Measurements from ENCODE around the gene TBX2.

TBX2 gene

GRCh38 chr17:61403801-61404662 lies 4.4 kb downstream of the TBX2 start:
- no peak for DNase-seq

GRCh38 chr17:61404663-61404912 lies 4.9 kb downstream of the TBX2 start:
- DNase-seq = no peak

- no peak for DNase-seq
Observed at GRCh38 chr17:61404913-61405685, 5.5 kb downstream of the TBX2 start.

GRCh38 chr17:61405686-61406536 lies 6.3 kb downstream of the TBX2 start:
- DNase-seq = no peak

GRCh38 chr17:61406537-61406845 lies 6.8 kb downstream of the TBX2 start:
- no peak for DNase-seq

GRCh38 chr17:61406971-61407911 lies 7.6 kb downstream of the TBX2 start:
- DNase-seq = no peak

- no peak for DNase-seq
Observed at GRCh38 chr17:61408151-61409041, 8.8 kb downstream of the TBX2 start.

GRCh38 chr17:61409301-61410112 lies 9.9 kb downstream of the TBX2 start:
- DNase-seq = no peak

- DNase-seq = peak; percentile 15 to 45
Observed at GRCh38 chr17:61410141-61411010, 10.7 kb downstream of the TBX2 start.

GRCh38 chr17:61411011-61411260 lies 11.3 kb downstream of the TBX2 start:
- no peak for DNase-seq

- no peak for DNase-seq
Observed at GRCh38 chr17:61411261-61412142, 11.9 kb downstream of the TBX2 start.

- DNase-seq = peak in 1 of 2 donors; percentile 92
Observed at GRCh38 chr17:61412143-61412859, 12.7 kb downstream of the TBX2 start.

- no peak for DNase-seq
Observed at GRCh38 chr17:61412860-61413660, 13.4 kb downstream of the TBX2 start.

GRCh38 chr17:61413661-61414126 lies 14.1 kb downstream of the TBX2 start:
- DNase-seq = no peak

- DNase-seq = no peak
Observed at GRCh38 chr17:61414141-61414935, 14.7 kb downstream of the TBX2 start.

- DNase-seq = no peak
Observed at GRCh38 chr17:61414936-61415251, 15.3 kb downstream of the TBX2 start.

All from bone marrow (tissue), 2 donors.